HG03354 (cell line): ENCODE results near the gene GJD3.

Source experiments
- ATAC-seq: cut with Tn5 transposase; IDR thresholded peaks from one replicate; pipeline ENCODE4 v1.9.1; 2021; ENCODE audit warnings: mild to moderate bottlenecking; ENCODE audit not compliant: unreplicated experiment, poor library complexity, severe bottlenecking

Gene GJD3

GRCh38 chr17:40327244-40327729 is 37.2 kb downstream of the GJD3 start:
- no peak for ATAC-seq

- ATAC-seq, result no peak
These were observed 37.7 kb downstream of the GJD3 start for GRCh38 chr17:40326832-40327199.

GRCh38 chr17:40326014-40326831 is 38.3 kb downstream of the GJD3 start:
- no peak for ATAC-seq

- no peak for ATAC-seq
These were observed 39.2 kb downstream of the GJD3 start for GRCh38 chr17:40325156-40326013.

- no peak for ATAC-seq
These were observed 40.9 kb downstream of the GJD3 start for GRCh38 chr17:40323391-40324381.

GRCh38 chr17:40322358-40323315 is 41.9 kb downstream of the GJD3 start:
- ATAC-seq, result peak; percentile 37

- no peak for ATAC-seq
These were observed 42.6 kb downstream of the GJD3 start for GRCh38 chr17:40321961-40322357.

- ATAC-seq, result no peak
These were observed 43.0 kb downstream of the GJD3 start for GRCh38 chr17:40321524-40321929.

- no peak for ATAC-seq
These were observed 43.6 kb downstream of the GJD3 start for GRCh38 chr17:40320756-40321523.

GRCh38 chr17:40319651-40320540 is 44.6 kb downstream of the GJD3 start:
- no peak for ATAC-seq

- ATAC-seq, result no peak
These were observed 45.6 kb downstream of the GJD3 start for GRCh38 chr17:40318830-40319391.

- peak; percentile 61 for ATAC-seq
These were observed 46.4 kb downstream of the GJD3 start for GRCh38 chr17:40317880-40318829.

GRCh38 chr17:40317345-40317873 is 47.1 kb downstream of the GJD3 start:
- no peak for ATAC-seq

GRCh38 chr17:40316571-40317344 is 47.8 kb downstream of the GJD3 start:
- ATAC-seq, result no peak
